Measurements from ENCODE around the gene MT2A.

The MT2A gene

GRCh38 chr16:56600398-56600999 is 7.9 kb upstream of the MT2A start:
- Histone ChIP-seq H3K27ac (ENCODE audit: insufficient read depth, low read depth, low read length, poor library complexity, severe bottlenecking) (no peak overlapping the region), H3K4me1 (ENCODE audit: control insufficient read depth, insufficient read depth, low read length) (peaks cover 4% of the 10 kb centered on the region), H3K9me3 (ENCODE audit: control insufficient read depth, low read length) (no peaks in the 10 kb centered on the region), H3K27me3 (ENCODE audit: control insufficient read depth, insufficient read depth, low read length, poor library complexity, severe bottlenecking) (peaks cover 9% of the 10 kb centered on the region), H3K36me3 (ENCODE audit: control insufficient read depth, insufficient read depth, low read length) (no peaks in the 10 kb centered on the region), H3K4me3 (ENCODE audit: insufficient read depth, low read depth, low read length) (no peak overlapping the region)
- WGBS, 2 experiments: 51 to 60% methylated on average over 8 of the region's 8 CpGs

DNA sequence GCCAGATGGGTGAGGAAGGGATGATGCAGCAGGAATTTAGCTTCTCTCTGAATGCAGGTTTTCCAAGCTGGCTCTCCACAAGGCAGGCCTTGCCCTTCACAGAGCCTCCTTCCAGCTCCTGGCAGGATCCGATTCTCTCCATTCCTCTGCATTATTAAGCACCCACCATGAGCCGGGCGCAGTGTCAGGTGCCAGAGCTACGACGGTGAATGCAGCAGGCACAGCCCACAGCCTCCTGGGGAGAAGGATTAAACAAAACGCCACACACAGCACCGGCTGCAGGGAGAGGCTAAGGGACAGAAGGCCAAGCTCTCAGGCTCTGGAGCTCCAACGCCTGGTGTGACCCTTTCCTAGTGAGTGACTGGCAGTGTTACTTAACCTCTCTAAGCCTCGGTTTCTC is 7.1 kb upstream of the MT2A start:
- Histone ChIP-seq H3K4me3 (ENCODE audit: insufficient read depth, low read depth, low read length) (no peak overlapping the region), H3K9me3 (ENCODE audit: control insufficient read depth, low read length) (no peaks in the 10 kb centered on the region), H3K4me1 (ENCODE audit: control insufficient read depth, insufficient read depth, low read length) (peaks cover 4% of the 10 kb centered on the region), H3K27ac (ENCODE audit: insufficient read depth, low read depth, low read length, poor library complexity, severe bottlenecking) (no peak overlapping the region), H3K36me3 (ENCODE audit: control insufficient read depth, insufficient read depth, low read length) (no peaks in the 10 kb centered on the region), H3K27me3 (ENCODE audit: control insufficient read depth, insufficient read depth, low read length, poor library complexity, severe bottlenecking) (peaks cover 12% of the 10 kb centered on the region)
- WGBS, 2 experiments: 36 to 47% methylated on average over 9 of the region's 9 CpGs

GRCh38 chr16:56603589-56603988 is 4.8 kb upstream of the MT2A start:
- peaks cover 35% of the 10 kb centered on the region for H3K27me3 ChIP-seq (ENCODE audit: control insufficient read depth, insufficient read depth, low read length, poor library complexity, severe bottlenecking)
- H3K27ac ChIP-seq (ENCODE audit: insufficient read depth, low read depth, low read length, poor library complexity, severe bottlenecking): no peak overlapping the region
- peaks cover 5% of the 10 kb centered on the region for H3K4me1 ChIP-seq (ENCODE audit: control insufficient read depth, insufficient read depth, low read length)
- no peaks in the 10 kb centered on the region for H3K36me3 ChIP-seq (ENCODE audit: control insufficient read depth, insufficient read depth, low read length)
- no peak overlapping the region for H3K4me3 ChIP-seq (ENCODE audit: insufficient read depth, low read depth, low read length)
- 50 to 52% methylated on average over 4 of the region's 4 CpGs for WGBS, 2 experiments
- no peaks in the 10 kb centered on the region for H3K9me3 ChIP-seq (ENCODE audit: control insufficient read depth, low read length)

- Histone ChIP-seq H3K4me1 (ENCODE audit: control insufficient read depth, insufficient read depth, low read length) (peaks cover 18% of the 10 kb centered on the region), H3K36me3 (ENCODE audit: control insufficient read depth, insufficient read depth, low read length) (no peaks in the 10 kb centered on the region), H3K9me3 (ENCODE audit: control insufficient read depth, low read length) (no peaks in the 10 kb centered on the region), H3K27me3 (ENCODE audit: control insufficient read depth, insufficient read depth, low read length, poor library complexity, severe bottlenecking) (peaks cover 49% of the 10 kb centered on the region), H3K27ac (ENCODE audit: insufficient read depth, low read depth, low read length, poor library complexity, severe bottlenecking) (no peak overlapping the region), H3K4me3 (ENCODE audit: insufficient read depth, low read depth, low read length) (no peak overlapping the region)
- whole genome bisulfite sequencing, 2 experiments: 89 to 91% methylated on average over 4 of the region's 4 CpGs
Observed at GRCh38 chr16:56604966-56605365, 3.4 kb upstream of the MT2A start.

DNA sequence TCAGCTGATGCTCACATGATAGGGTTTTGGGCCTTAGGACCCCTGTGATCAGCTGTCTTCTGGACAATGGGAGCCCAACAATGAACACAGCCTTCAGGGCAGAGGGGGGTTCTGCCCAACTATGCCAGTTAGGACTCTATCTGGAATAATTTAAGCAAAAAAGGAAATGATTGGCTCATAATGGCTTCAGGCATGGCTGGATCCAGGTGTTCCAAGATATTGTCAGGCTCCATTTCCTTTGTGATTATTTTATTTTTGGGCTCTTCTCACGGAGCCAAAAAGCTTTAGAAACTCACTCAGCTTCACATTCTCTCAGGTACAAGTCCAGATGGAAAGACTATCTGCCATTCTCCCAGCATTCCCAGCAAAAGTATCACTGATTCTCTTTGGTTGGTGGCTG is 2.9 kb upstream of the MT2A start:
- Histone ChIP-seq H3K4me3 (ENCODE audit: insufficient read depth, low read depth, low read length) (no peak overlapping the region), H3K9me3 (ENCODE audit: control insufficient read depth, low read length) (no peaks in the 10 kb centered on the region), H3K27me3 (ENCODE audit: control insufficient read depth, insufficient read depth, low read length, poor library complexity, severe bottlenecking) (peaks cover 54% of the 10 kb centered on the region), H3K4me1 (ENCODE audit: control insufficient read depth, insufficient read depth, low read length) (peaks cover 23% of the 10 kb centered on the region), H3K36me3 (ENCODE audit: control insufficient read depth, insufficient read depth, low read length) (no peaks in the 10 kb centered on the region), H3K27ac (ENCODE audit: insufficient read depth, low read depth, low read length, poor library complexity, severe bottlenecking) (no peak overlapping the region)
- WGBS, 2 experiments: 71 to 85% methylated on average over 1 of the region's 1 CpG

DNA sequence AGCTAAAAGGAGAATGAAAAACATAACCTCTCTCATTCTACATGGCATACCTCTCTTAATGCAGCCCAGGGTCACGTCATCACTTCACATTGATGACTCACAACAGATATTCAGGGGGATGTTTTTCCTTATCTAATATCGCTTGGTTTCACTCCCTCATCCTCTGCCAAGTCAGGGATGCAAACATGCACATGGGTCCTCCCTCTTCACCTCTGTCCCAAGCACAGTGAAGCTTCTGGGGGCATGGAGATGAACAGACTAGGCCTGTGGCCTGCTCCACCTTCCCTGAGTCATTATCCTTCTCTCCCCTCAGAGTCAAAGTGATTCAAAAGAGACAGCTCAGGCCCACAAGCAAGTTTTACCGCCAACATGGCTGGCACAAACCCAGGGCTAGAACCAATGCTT is 2.3 kb upstream of the MT2A start:
- no peaks in the 10 kb centered on the region for H3K36me3 ChIP-seq (ENCODE audit: control insufficient read depth, insufficient read depth, low read length)
- H3K27me3 ChIP-seq (ENCODE audit: control insufficient read depth, insufficient read depth, low read length, poor library complexity, severe bottlenecking): peaks cover 58% of the 10 kb centered on the region
- peaks cover 27% of the 10 kb centered on the region for H3K4me1 ChIP-seq (ENCODE audit: control insufficient read depth, insufficient read depth, low read length)
- 91 to 97% methylated on average over 3 of the region's 3 CpGs for WGBS, 2 experiments
- H3K9me3 ChIP-seq (ENCODE audit: control insufficient read depth, low read length): no peaks in the 10 kb centered on the region
- H3K27ac ChIP-seq (ENCODE audit: insufficient read depth, low read depth, low read length, poor library complexity, severe bottlenecking): no peak overlapping the region
- no peak overlapping the region for H3K4me3 ChIP-seq (ENCODE audit: insufficient read depth, low read depth, low read length)

DNA sequence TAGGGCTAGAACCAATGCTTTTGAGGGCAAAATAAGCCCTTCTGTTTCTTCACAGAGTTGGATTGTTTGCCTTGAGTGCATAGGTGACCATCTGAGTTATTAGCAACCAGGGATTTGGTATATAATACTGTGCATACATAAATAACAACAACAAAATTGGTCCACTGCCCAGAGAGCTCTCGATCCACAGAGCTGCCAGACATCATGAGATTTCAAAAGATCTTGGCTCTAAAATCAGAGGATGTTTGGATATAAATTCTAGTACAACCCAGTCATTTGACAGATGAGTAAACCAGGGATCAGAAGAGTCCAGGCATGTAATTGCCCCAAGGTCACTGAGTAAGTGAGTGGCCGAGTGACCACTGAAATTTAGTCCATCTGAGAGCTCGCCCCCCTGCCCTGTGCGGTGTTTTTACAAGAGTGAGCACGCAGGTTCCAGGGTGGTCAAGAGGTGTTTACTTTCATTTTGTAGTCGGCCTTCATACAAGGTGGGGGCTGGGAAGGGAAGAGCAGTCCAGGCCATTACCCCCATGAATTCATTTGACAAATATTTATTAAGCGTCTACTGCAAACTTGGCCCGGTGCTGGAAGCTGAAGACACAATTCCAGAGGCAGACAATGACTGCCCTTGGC is 1.8 kb upstream of the MT2A start:
- no peaks in the 10 kb centered on the region for H3K9me3 ChIP-seq (ENCODE audit: control insufficient read depth, low read length)
- peaks cover 58% of the 10 kb centered on the region for H3K27me3 ChIP-seq (ENCODE audit: control insufficient read depth, insufficient read depth, low read length, poor library complexity, severe bottlenecking)
- peaks cover 23% of the 10 kb centered on the region for H3K4me1 ChIP-seq (ENCODE audit: control insufficient read depth, insufficient read depth, low read length)
- H3K4me3 ChIP-seq (ENCODE audit: insufficient read depth, low read depth, low read length): no peak overlapping the region
- H3K27ac ChIP-seq (ENCODE audit: insufficient read depth, low read depth, low read length, poor library complexity, severe bottlenecking): no peak overlapping the region
- 86 to 89% methylated on average over 8 of the region's 8 CpGs for WGBS, 2 experiments
- H3K36me3 ChIP-seq (ENCODE audit: control insufficient read depth, insufficient read depth, low read length): no peaks in the 10 kb centered on the region

- Histone ChIP-seq H3K27me3 (ENCODE audit: control insufficient read depth, insufficient read depth, low read length, poor library complexity, severe bottlenecking) (peaks cover 64% of the 10 kb centered on the region), H3K27ac (ENCODE audit: insufficient read depth, low read depth, low read length, poor library complexity, severe bottlenecking) (no peak overlapping the region), H3K9me3 (ENCODE audit: control insufficient read depth, low read length) (no peaks in the 10 kb centered on the region), H3K36me3 (ENCODE audit: control insufficient read depth, insufficient read depth, low read length) (no peaks in the 10 kb centered on the region), H3K4me3 (ENCODE audit: insufficient read depth, low read depth, low read length) (no peak overlapping the region), H3K4me1 (ENCODE audit: control insufficient read depth, insufficient read depth, low read length) (peaks cover 23% of the 10 kb centered on the region)
- 78 to 83% methylated on average over 14 of the region's 14 CpGs for WGBS, 2 experiments
Observed at GRCh38 chr16:56607109-56607618, 1.2 kb upstream of the MT2A start.

DNA sequence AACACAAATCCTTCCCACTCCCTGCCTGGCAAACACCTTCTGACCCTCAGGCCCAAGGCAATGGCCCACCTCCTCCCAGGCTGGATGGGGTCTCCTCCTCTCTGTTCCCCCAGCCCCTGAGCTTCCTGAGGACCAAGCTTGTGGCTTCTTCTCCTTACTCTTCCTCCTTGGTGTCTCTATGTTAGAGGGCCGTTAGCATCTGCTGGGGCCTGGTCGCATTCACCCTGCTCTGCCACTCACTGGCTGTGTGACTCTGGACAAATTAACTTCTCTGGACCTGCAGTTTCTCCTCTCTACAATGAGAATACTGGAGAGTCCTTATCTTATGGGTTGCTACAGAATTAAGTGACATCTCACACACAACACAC is 725 bp upstream of the MT2A start:
- no peaks in the 10 kb centered on the region for H3K36me3 ChIP-seq (ENCODE audit: control insufficient read depth, insufficient read depth, low read length)
- H3K27ac ChIP-seq (ENCODE audit: insufficient read depth, low read depth, low read length, poor library complexity, severe bottlenecking): no peak overlapping the region
- H3K4me3 ChIP-seq (ENCODE audit: insufficient read depth, low read depth, low read length): no peak overlapping the region
- WGBS, 2 experiments: 72 to 85% methylated on average over 2 of the region's 2 CpGs
- H3K4me1 ChIP-seq (ENCODE audit: control insufficient read depth, insufficient read depth, low read length): peaks cover 23% of the 10 kb centered on the region
- no peaks in the 10 kb centered on the region for H3K9me3 ChIP-seq (ENCODE audit: control insufficient read depth, low read length)
- H3K27me3 ChIP-seq (ENCODE audit: control insufficient read depth, insufficient read depth, low read length, poor library complexity, severe bottlenecking): peaks cover 68% of the 10 kb centered on the region

DNA sequence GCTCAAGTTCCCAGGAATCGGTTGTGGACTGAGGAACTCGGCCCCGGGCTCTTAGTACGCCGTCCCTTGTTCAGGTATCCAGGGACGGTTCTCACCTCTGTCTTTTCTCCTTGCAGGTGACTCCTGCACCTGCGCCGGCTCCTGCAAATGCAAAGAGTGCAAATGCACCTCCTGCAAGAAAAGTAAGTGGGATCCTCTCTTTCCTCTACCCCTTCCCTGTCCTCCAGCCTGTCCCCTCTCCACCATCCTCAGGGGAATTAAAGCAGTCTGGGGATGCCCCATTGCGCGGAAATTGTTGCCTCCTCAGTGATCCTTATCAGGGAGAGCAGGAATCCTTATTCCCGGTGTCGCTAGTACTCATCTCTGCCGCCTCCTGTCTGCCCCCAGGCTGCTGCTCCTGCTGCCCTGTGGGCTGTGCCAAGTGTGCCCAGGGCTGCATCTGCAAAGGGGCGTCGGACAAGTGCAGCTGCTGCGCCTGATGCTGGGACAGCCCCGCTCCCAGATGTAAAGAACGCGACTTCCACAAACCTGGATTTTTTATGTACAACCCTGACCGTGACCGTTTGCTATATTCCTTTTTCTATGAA is 585 bp downstream of the MT2A start:
- no peaks in the 10 kb centered on the region for H3K9me3 ChIP-seq (ENCODE audit: control insufficient read depth, low read length)
- H3K4me1 ChIP-seq (ENCODE audit: control insufficient read depth, insufficient read depth, low read length): peaks cover 23% of the 10 kb centered on the region
- peak overlapping the region; percentile 35 for H3K4me3 ChIP-seq (ENCODE audit: insufficient read depth, low read depth, low read length)
- peaks cover 72% of the 10 kb centered on the region for H3K27me3 ChIP-seq (ENCODE audit: control insufficient read depth, insufficient read depth, low read length, poor library complexity, severe bottlenecking)
- H3K36me3 ChIP-seq (ENCODE audit: control insufficient read depth, insufficient read depth, low read length): no peaks in the 10 kb centered on the region
- WGBS, 2 experiments: 2 to 7% methylated on average over 19 to 21 of the region's 21 CpGs
- H3K27ac ChIP-seq (ENCODE audit: insufficient read depth, low read depth, low read length, poor library complexity, severe bottlenecking): no peak overlapping the region
